GM23248 (cell line): ENCODE measurements around the gene COPS3. TPM values are rescaled to one million over a fixed set of nuclear protein-coding genes. Genes with fewer than 3 reads are reported as not detected.

Source experiments
- DNase-seq: peaks from one replicate; pipeline ENCODE4 v3.0.0-alpha.2; 2015
- H2AFZ ChIP-seq: fragments of 200-600 bp; sonication (generic); 2 replicates; pipeline ENCODE4 v1.6.1; 2016; ENCODE audit warnings: antibody characterized with exemption
- H3F3A ChIP-seq: fragments of 200-600 bp; sonication (generic); 2 replicates; pipeline ENCODE4 v1.6.1; 2016; ENCODE audit warnings: mild to moderate bottlenecking, antibody characterized with exemption, mixed run types; ENCODE audit not compliant: insufficient read depth
- H3K27ac ChIP-seq: fragments of 200-600 bp; sonication (generic); 2 replicates; pipeline ENCODE4 v1.5.1; 2016; ENCODE audit warnings: mild to moderate bottlenecking
- H3K27me3 ChIP-seq: fragments of 200-600 bp; sonication (generic); replicated peaks from 2 replicates; pipeline ENCODE4 v1.6.1; 2016; ENCODE audit warnings: mild to moderate bottlenecking; ENCODE audit not compliant: insufficient read depth
- H3K36me3 ChIP-seq: fragments of 200-600 bp; sonication (generic); 2 replicates; pipeline ENCODE4 v1.6.1; 2016; ENCODE audit warnings: low read depth, mild to moderate bottlenecking
- H3K4me1 ChIP-seq: fragments of 200-600 bp; sonication (generic); 2 replicates; pipeline ENCODE4 v1.6.1; 2016; ENCODE audit warnings: mild to moderate bottlenecking; ENCODE audit not compliant: insufficient read depth
- H3K4me2 ChIP-seq: fragments of 200-600 bp; sonication (generic); one replicate; pipeline ENCODE4 v1.6.1; 2016; ENCODE audit warnings: mild to moderate bottlenecking; ENCODE audit not compliant: unreplicated experiment
- H3K4me3 ChIP-seq: fragments of 200-600 bp; sonication (generic); 2 replicates; pipeline ENCODE4 v1.5.1; 2016; ENCODE audit warnings: mild to moderate bottlenecking
- H3K79me2 ChIP-seq: fragments of 200-600 bp; sonication (generic); 2 replicates; pipeline ENCODE4 v1.6.1; 2016; ENCODE audit warnings: mild to moderate bottlenecking; ENCODE audit not compliant: insufficient read depth
- H3K9ac ChIP-seq: fragments of 200-600 bp; sonication (generic); 2 replicates; pipeline ENCODE4 v1.6.1; 2016; ENCODE audit warnings: mild to moderate bottlenecking
- H3K9me2 ChIP-seq: fragments of 200-600 bp; sonication (generic); 2 replicates; pipeline ENCODE4 v1.6.1; 2016; ENCODE audit warnings: mixed run types, mild to moderate bottlenecking, moderate library complexity; ENCODE audit not compliant: insufficient read depth
- H3K9me3 ChIP-seq: fragments of 200-600 bp; sonication (generic); one replicate; pipeline ENCODE4 v1.6.1; 2017; ENCODE audit warnings: low read depth
- H4K20me1 ChIP-seq: fragments of 200-600 bp; sonication (generic); 2 replicates; pipeline ENCODE4 v1.6.0; 2016; ENCODE audit not compliant: insufficient read depth
- EZH2 ChIP-seq: fragments of 200-600 bp; sonication (generic); IDR thresholded peaks from 2 replicates; pipeline ENCODE4 v1.6.1; 2018; ENCODE audit warnings: antibody characterized with exemption, mild to moderate bottlenecking; ENCODE audit not compliant: insufficient read depth, poor library complexity, severe bottlenecking
- EZH2phosphoT487 ChIP-seq: fragments of 200-600 bp; sonication (generic); IDR thresholded peaks from 2 replicates; pipeline ENCODE4 v1.6.1; 2018; ENCODE audit warnings: antibody characterized with exemption, moderate library complexity, mild to moderate bottlenecking, low read depth; ENCODE audit not compliant: insufficient read depth
- WGBS, 2 experiments: methylation state at CpG; one replicate each; pipeline ENCODE4 v1.1.6; 2015 to 2017; ENCODE audit warnings: low lambda C conversion rate in 2 of 2, low coverage in 1 of 2; ENCODE audit errors: missing lambda C conversion rate in 2 of 2; 5-methylcytosine and 5-hydroxymethylcytosine counted together
- in situ Hi-C: fragments of 300-500 bp; cut with MboI; formaldehyde crosslinking; loops from 2 replicates; pipeline ENCODE4 v1.15.0; 2020
- polyA plus RNA-seq: library from polyadenylated mRNA; unstranded; fragments of >200 nt; fragmentation: Nextera tagmentation; extraction: Ambion mirVana; gene quantifications from 2 replicates; pipeline ENCODE4 v1.2.1, GENCODE V29; 2016
- total RNA-seq: library from RNA; depleted of rRNA; stranded (reverse); fragments of >200 nt; shearing (Covaris generic); gene quantifications from 2 replicates; pipeline ENCODE4 v1.2.3, GENCODE V29; 2014

COPS3 gene
- total and polyA plus RNA-seq, 2 experiments from 2014 or later: 90.2 to 93.3 TPM

GRCh38 chr17:17242246-17242645, 38.8 kb downstream of the COPS3 start:
- no peak overlapping the region for H3K4me2 ChIP-seq
- 92 to 100% methylated on average over 7 of the region's 7 CpGs for WGBS, 2 experiments
- in situ Hi-C loops: no loop called here

GRCh38 chr17:17241656-17242055, 39.4 kb downstream of the COPS3 start:
- TF ChIP-seq EZH2: no peak
- TF ChIP-seq EZH2phosphoT487: no peak
- in situ Hi-C loops: no loop called here
- H3K9ac ChIP-seq: no peak overlapping the region
- H4K20me1 ChIP-seq: no peaks in the 10 kb centered on the region
- H2AFZ ChIP-seq: no peak overlapping the region
- no peaks in the 10 kb centered on the region for H3K4me1 ChIP-seq
- H3F3A ChIP-seq: peaks cover 20% of the 10 kb centered on the region; the same call in 1 of the 2 replicates
- H3K4me3 ChIP-seq: no peak overlapping the region
- H3K36me3 ChIP-seq: peaks cover 12% of the 10 kb centered on the region; the same call in 1 of the 2 replicates
- 85 to 86% methylated on average over 10 of the region's 10 CpGs for WGBS, 2 experiments
- no peaks in the 10 kb centered on the region for H3K27me3 ChIP-seq
- no peak for DNase-seq
- no peak overlapping the region for H3K27ac ChIP-seq
- no peak overlapping the region for H3K4me2 ChIP-seq
- H3K79me2 ChIP-seq: peaks cover 3% of the 10 kb centered on the region
- no peaks in the 10 kb centered on the region for H3K9me3 ChIP-seq
- H3K9me2 ChIP-seq: no peaks in the 10 kb centered on the region

More at GRCh38 chr17:17242246-17242645, 38.8 kb downstream of the COPS3 start:
- Histone ChIP-seq H3K4me1 (no peaks in the 10 kb centered on the region), H3F3A (peaks cover 25% of the 10 kb centered on the region; the same call in 1 of the 2 replicates), H3K36me3 (peaks cover 18% of the 10 kb centered on the region; the same call in 1 of the 2 replicates), H3K4me3 (no peak overlapping the region), H3K27ac (no peak overlapping the region), H2AFZ (no peak overlapping the region), H3K79me2 (no peaks in the 10 kb centered on the region), H3K9ac (no peak overlapping the region), H4K20me1 (no peaks in the 10 kb centered on the region), H3K9me2 (no peaks in the 10 kb centered on the region), H3K9me3 (no peaks in the 10 kb centered on the region), H3K27me3 (no peaks in the 10 kb centered on the region)
- TF ChIP-seq EZH2phosphoT487: no peak
- TF ChIP-seq EZH2: no peak
- DNase-seq: no peak

GRCh38 chr17:17239832-17240231, 41.2 kb downstream of the COPS3 start:
- WGBS, 2 experiments: 11 to 13% methylated on average over 1 of the region's 1 CpG
- H3K36me3 ChIP-seq: no peaks in the 10 kb centered on the region
- H3K27ac ChIP-seq: no peak overlapping the region
- H4K20me1 ChIP-seq: no peaks in the 10 kb centered on the region
- TF ChIP-seq EZH2phosphoT487: no peak
- TF ChIP-seq EZH2: no peak
- H3K79me2 ChIP-seq: peaks cover 21% of the 10 kb centered on the region
- DNase-seq: no peak
- H3K4me3 ChIP-seq: no peak overlapping the region
- H3K4me1 ChIP-seq: peaks cover 13% of the 10 kb centered on the region
- H3K27me3 ChIP-seq: no peaks in the 10 kb centered on the region
- H3K9me3 ChIP-seq: no peaks in the 10 kb centered on the region
- H3K9me2 ChIP-seq: no peaks in the 10 kb centered on the region
- H3K4me2 ChIP-seq: no peak overlapping the region
- peaks cover 21% of the 10 kb centered on the region for H3F3A ChIP-seq
- in situ Hi-C loops: no loop called here
- no peak overlapping the region for H2AFZ ChIP-seq
- H3K9ac ChIP-seq: no peak overlapping the region

- no peaks in the 10 kb centered on the region for H3K9me3 ChIP-seq
- no peaks in the 10 kb centered on the region for H3K27me3 ChIP-seq
- in situ Hi-C loops: no loop called here
- no peaks in the 10 kb centered on the region for H3K36me3 ChIP-seq
- peak within 1 kb of the TSS; percentile 94 for H3K4me3 ChIP-seq
- peak; percentile 95 for DNase-seq
- peak within 1 kb of the TSS; percentile 97 for H2AFZ ChIP-seq
- H3K4me1 ChIP-seq: peaks cover 13% of the 10 kb centered on the region
- TF ChIP-seq EZH2 (no peak), EZH2phosphoT487 (no peak)
- H3K9ac ChIP-seq: peak within 1 kb of the TSS; percentile 99
- peaks cover 14% of the 10 kb centered on the region for H3F3A ChIP-seq
- H3K9me2 ChIP-seq: no peaks in the 10 kb centered on the region
- no peaks in the 10 kb centered on the region for H4K20me1 ChIP-seq
- peak within 1 kb of the TSS; percentile 92 for H3K4me2 ChIP-seq
- peak within 1 kb of the TSS; percentile 94 for H3K27ac ChIP-seq
- H3K79me2 ChIP-seq: peaks cover 47% of the 10 kb centered on the region
- WGBS, 2 experiments: 1% methylated on average over 34 to 44 of the region's 53 CpGs
Observed at GRCh38 chr17:17237026-17237799, 43.8 kb downstream of the COPS3 start, which contains the start of gene FLCN. TSS of gene FLCN (minus strand) at chr17:17237168. CDS start at chr17:17228137, 9,031 bp downstream.
